HepG2 (cell line): Measurements from ENCODE around the gene PAQR6. TPM values are rescaled to one million over a fixed set of nuclear protein-coding genes. Genes with fewer than 3 reads are reported as not detected.

ENCODE experiments used
- AGO2 ChIP-seq: fragments of 200-400 bp; formaldehyde crosslinking; optimal IDR thresholded peaks from 2 replicates; pipeline ENCODE3; 2017; ENCODE audit warnings: mild to moderate bottlenecking, low read depth, low read length, moderate library complexity
- ARID2 ChIP-seq: sonication (generic); formaldehyde crosslinking; IDR thresholded peaks from 2 replicates; pipeline ENCODE4 v1.8.1; 2022; ENCODE audit warnings: mild to moderate bottlenecking, missing genetic modification reagents, borderline replicate concordance
- ATF1 ChIP-seq: IDR thresholded peaks from 2 replicates; pipeline ENCODE4 v1.6.1; 2016; ENCODE audit warnings: mild to moderate bottlenecking, control low read depth
- DMTF1 ChIP-seq: sonication (generic); formaldehyde crosslinking; IDR thresholded peaks from 2 replicates; pipeline ENCODE4 v1.4.0; 2020; ENCODE audit warnings: mild to moderate bottlenecking, missing genetic modification reagents
- ELF1 ChIP-seq: sonication (generic); formaldehyde crosslinking; IDR thresholded peaks from 2 replicates; pipeline ENCODE4 v1.4.0; 2020; ENCODE audit warnings: missing genetic modification reagents
- FOXA3 ChIP-seq: IDR thresholded peaks from 2 replicates; pipeline ENCODE4 v1.6.1; 2016; ENCODE audit warnings: missing genetic modification reagents, missing compliant biosample characterization
- GLI4 ChIP-seq: sonication (generic); formaldehyde crosslinking; IDR thresholded peaks from 2 replicates; pipeline ENCODE4 v1.5.1; 2020; ENCODE audit warnings: missing genetic modification reagents, mild to moderate bottlenecking, moderate library complexity, borderline replicate concordance
- HINFP ChIP-seq: sonication (generic); formaldehyde crosslinking; IDR thresholded peaks from 2 replicates; pipeline ENCODE4 v1.4.0; 2020; ENCODE audit warnings: low read depth, mild to moderate bottlenecking, missing genetic modification reagents
- HNRNPL ChIP-seq: fragments of 200-400 bp; formaldehyde crosslinking; IDR thresholded peaks from 2 replicates; pipeline ENCODE4 v1.6.1; 2017; ENCODE audit warnings: mild to moderate bottlenecking, low read depth, low read length
- IRX3 ChIP-seq: sonication (generic); formaldehyde crosslinking; IDR thresholded peaks from 2 replicates; pipeline ENCODE4 v1.8.1; 2023; ENCODE audit warnings: mild to moderate bottlenecking, low read depth, missing genetic modification reagents, borderline replicate concordance
- MED1 ChIP-seq: sonication (generic); formaldehyde crosslinking; IDR thresholded peaks from 2 replicates; pipeline ENCODE4 v1.4.0; 2020; ENCODE audit warnings: missing genetic modification reagents
- NBN ChIP-seq: fragments of 450-650 bp; conservative IDR thresholded peaks from 2 replicates; pipeline ENCODE4 v1.6.1; 2017
- NR3C1 ChIP-seq: sonication (generic); formaldehyde crosslinking; IDR thresholded peaks from 2 replicates; pipeline ENCODE4 v1.4.0; 2020; ENCODE audit warnings: missing genetic modification reagents
- PHF8 ChIP-seq: sonication (generic); formaldehyde crosslinking; IDR thresholded peaks from 2 replicates; pipeline ENCODE4 v1.5.0; 2020; ENCODE audit warnings: missing genetic modification reagents
- POLR2G ChIP-seq: fragments of 200-400 bp; formaldehyde crosslinking; IDR thresholded peaks from 2 replicates; pipeline ENCODE4 v1.6.1; 2018; ENCODE audit warnings: mild to moderate bottlenecking, low read depth, low read length, moderate library complexity
- REPIN1 ChIP-seq: sonication (generic); formaldehyde crosslinking; IDR thresholded peaks from 2 replicates; pipeline ENCODE4 v1.8.0; 2022; ENCODE audit warnings: missing genetic modification reagents, low read depth, mild to moderate bottlenecking, borderline replicate concordance
- SMYD3 ChIP-seq: sonication (generic); formaldehyde crosslinking; IDR thresholded peaks from 2 replicates; pipeline ENCODE4 v1.8.1; 2023; ENCODE audit warnings: mild to moderate bottlenecking, missing genetic modification reagents
- TIGD3 ChIP-seq: sonication (generic); formaldehyde crosslinking; IDR thresholded peaks from 2 replicates; pipeline ENCODE4 v1.5.1; 2020; ENCODE audit warnings: mild to moderate bottlenecking, missing genetic modification reagents, borderline replicate concordance
- ZBTB14 ChIP-seq: sonication (generic); formaldehyde crosslinking; IDR thresholded peaks from 2 replicates; pipeline ENCODE4 v1.4.0; 2020; ENCODE audit warnings: missing genetic modification reagents
- ZBTB7A ChIP-seq: sonication (generic); formaldehyde crosslinking; IDR thresholded peaks from 2 replicates; pipeline ENCODE4 v1.8.0; 2022; ENCODE audit warnings: mild to moderate bottlenecking, missing genetic modification reagents
- ZFX ChIP-seq: sonication (generic); formaldehyde crosslinking; IDR thresholded peaks from 2 replicates; pipeline ENCODE4 v1.4.0; 2020; ENCODE audit warnings: mild to moderate bottlenecking, low read depth, missing genetic modification reagents, moderate library complexity
- ZNF350 ChIP-seq: sonication (generic); formaldehyde crosslinking; IDR thresholded peaks from 2 replicates; pipeline ENCODE4 v1.4.0; 2020; ENCODE audit warnings: mild to moderate bottlenecking, low read depth, missing genetic modification reagents, borderline replicate concordance
- ZNF430 ChIP-seq: sonication (generic); formaldehyde crosslinking; IDR thresholded peaks from 2 replicates; pipeline ENCODE4 v1.9.0; 2021; ENCODE audit warnings: mild to moderate bottlenecking, missing genetic modification reagents
- ZNF569 ChIP-seq: sonication (generic); formaldehyde crosslinking; IDR thresholded peaks from 2 replicates; pipeline ENCODE4 v1.5.0; 2020; ENCODE audit warnings: mild to moderate bottlenecking, missing genetic modification reagents, moderate library complexity, borderline replicate concordance
- ZNF788 ChIP-seq: sonication (generic); formaldehyde crosslinking; IDR thresholded peaks from 2 replicates; pipeline ENCODE4 v1.5.0; 2020; ENCODE audit warnings: mild to moderate bottlenecking, missing genetic modification reagents, borderline replicate concordance
- ZSCAN30 ChIP-seq: sonication (generic); formaldehyde crosslinking; IDR thresholded peaks from 2 replicates; pipeline ENCODE4 v1.5.0; 2020; ENCODE audit warnings: mild to moderate bottlenecking, missing genetic modification reagents
- polyA plus RNA-seq, 8 experiments: library from polyadenylated mRNA; depleted of rRNA in 3 of 8; stranded (reverse) in 7 of 8; unstranded in 1 of 8; fragments of >200 nt; fragmentation: Illumina TruSeq in 4 of 8; extraction: Trizol in 4 of 8; gene quantifications; 2 replicates each; pipeline versions ENCODE4 v1.2.1 to v1.2.3, GENCODE V29; 2011 to 2016; ENCODE audit warnings: low read depth in 4 of 8, missing spikeins in 1 of 8, mixed read lengths in 1 of 8; ENCODE audit not compliant: insufficient read depth in 1 of 8
- total RNA-seq, 5 experiments: library from RNA; depleted of rRNA; stranded (reverse); fragments of >200 nt; fragmentation: Illumina TruSeq; extraction: Trizol; gene quantifications; 2 replicates each; pipeline ENCODE4 v1.2.3, GENCODE V29; 2016; ENCODE audit warnings: low read depth in 1 of 5

Gene PAQR6
- total and polyA plus RNA-seq, 2 of the 13 experiments (the other 11 are each of a cell fraction or from before 2014, with no cell fraction given): 0.82 to 1.4 TPM

- TF ChIP-seq DMTF1 (CRISPR knock-in tag): no peak
- TF ChIP-seq SMYD3 (CRISPR knock-in tag): no peak
- no peak for TF ChIP-seq ARID2 (CRISPR knock-in tag)
- peak; percentile 64; the same call in 1 of the 2 replicates for TF ChIP-seq HNRNPL
- TF ChIP-seq ZFX (CRISPR knock-in tag): 0 out of 2 replicates have a peak, but pooled peaks have one; percentile 22
- TF ChIP-seq NBN: no peak
- TF ChIP-seq MED1 (CRISPR knock-in tag): no peak
- TF ChIP-seq ZNF430 (CRISPR knock-in tag): no peak
- TF ChIP-seq ELF1 (CRISPR knock-in tag): peak; percentile 42
- TF ChIP-seq PHF8 (CRISPR knock-in tag): peak; percentile 71
- no peak for TF ChIP-seq ZNF569
- TF ChIP-seq GLI4 (CRISPR knock-in tag): no peak
- TF ChIP-seq POLR2G: peak; percentile 82
- TF ChIP-seq REPIN1 (CRISPR knock-in tag): no peak
- no peak for TF ChIP-seq ATF1 (CRISPR knock-in tag)
- no peak for TF ChIP-seq TIGD3 (CRISPR knock-in tag)
- TF ChIP-seq ZNF350 (CRISPR knock-in tag): no peak
- TF ChIP-seq ZBTB14 (CRISPR knock-in tag): no peak
- no peak for TF ChIP-seq IRX3
- no peak for TF ChIP-seq ZSCAN30
- peak; percentile 55; the same call in 1 of the 2 replicates for TF ChIP-seq ZNF788 (CRISPR knock-in tag)
- no peak for TF ChIP-seq HINFP
- TF ChIP-seq FOXA3 (CRISPR knock-in tag): no peak
- no peak for TF ChIP-seq AGO2
- TF ChIP-seq NR3C1: no peak
- no peak for TF ChIP-seq ZBTB7A (CRISPR knock-in tag)
Measured at GRCh38 chr1:156295391-156295947, 47.6 kb upstream of the PAQR6 start, which contains the start of gene GLMP (continued).
